Measurements from ENCODE around the gene SMURF2.

- TF ChIP-seq CTCF (IDR thresholded peaks at IDR 0.05) (no peak), POLR2A (IDR thresholded peaks at IDR 0.05) (no peak)
These were observed 8.7 kb downstream of the SMURF2 start for GRCh38 chr17:64653325-64653984.

All from heart left ventricle (tissue), 13 donors.